Omental fat pad (tissue), 4 donors: Measurements from ENCODE around the gene ADCY2. TPM values are rescaled to one million over a fixed set of nuclear protein-coding genes. Genes with fewer than 3 reads are reported as not detected.

Experiments
- ATAC-seq: fragments of 150-250 bp; one replicate; pipeline ENCODE4 v1.9.1; 2016; ENCODE audit warnings: mild to moderate bottlenecking, moderate library complexity; ENCODE audit not compliant: low FRiP score
- DNase-seq: peaks from one replicate; pipeline ENCODE4 v3.0.0-alpha.2; 2019; ENCODE audit warnings: low spot score
- CTCF ChIP-seq, 3 donors: fragments of 450-650 bp; IDR thresholded peaks; one replicate each; pipeline ENCODE4 v1.5.1; 2016 to 2017; ENCODE audit warnings: antibody characterized with exemption in 3 of 3, mild to moderate bottlenecking in 3 of 3, moderate library complexity in 2 of 3
- total RNA-seq, 4 donors: library from RNA; depleted of rRNA; stranded (reverse); fragments of >200 nt; gene quantifications; one replicate each; pipeline ENCODE4 v1.1.0, GENCODE V29; 2016

Gene ADCY2
- total RNA-seq, 4 donors from 2014 or later = 1.1 to 2.4 (median 1.7) TPM

DNA sequence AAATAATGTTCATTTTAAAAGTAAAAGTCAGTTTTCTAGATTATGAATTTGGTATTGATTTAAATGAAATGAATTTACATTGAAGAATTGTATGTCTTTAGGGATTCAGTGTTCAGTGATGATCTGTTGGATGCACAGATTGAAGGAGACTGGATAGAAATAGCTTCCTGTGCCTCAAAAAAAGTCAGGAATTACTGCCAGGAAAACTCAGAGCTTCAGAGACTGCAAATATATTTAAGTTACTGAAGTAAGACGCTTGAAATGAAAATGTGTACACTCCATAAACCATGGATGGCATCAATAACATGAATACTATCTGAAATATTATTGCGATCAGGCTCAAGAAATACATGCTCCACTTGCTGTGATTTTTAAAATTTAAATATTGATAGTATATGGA is 60.3 kb downstream of the ADCY2 start:
- ATAC-seq = no peak
- no peak for TF ChIP-seq CTCF (IDR thresholded peaks at IDR 0.05)
- DNase-seq = no peak

DNA sequence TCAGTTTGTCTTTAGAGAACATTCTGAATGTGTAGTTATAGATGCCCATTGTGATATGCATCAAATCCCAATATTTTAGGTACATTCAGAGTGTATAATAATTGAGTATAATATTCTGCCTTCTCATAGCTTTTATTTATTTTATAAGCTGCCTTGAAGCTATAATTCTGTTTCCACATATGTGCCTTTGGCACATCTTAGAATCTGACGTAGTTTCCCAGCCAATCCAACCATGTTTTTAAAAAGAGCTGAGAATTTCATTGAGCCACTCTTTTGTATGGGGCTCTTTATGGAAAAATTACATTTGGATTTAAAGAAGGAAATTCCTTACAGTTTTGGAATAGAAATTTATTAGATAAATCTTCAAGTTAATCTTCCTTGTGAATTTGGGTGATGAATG is 65.4 kb downstream of the ADCY2 start:
- TF ChIP-seq CTCF (IDR thresholded peaks at IDR 0.05) = no peak
- ATAC-seq = no peak
- no peak for DNase-seq

DNA sequence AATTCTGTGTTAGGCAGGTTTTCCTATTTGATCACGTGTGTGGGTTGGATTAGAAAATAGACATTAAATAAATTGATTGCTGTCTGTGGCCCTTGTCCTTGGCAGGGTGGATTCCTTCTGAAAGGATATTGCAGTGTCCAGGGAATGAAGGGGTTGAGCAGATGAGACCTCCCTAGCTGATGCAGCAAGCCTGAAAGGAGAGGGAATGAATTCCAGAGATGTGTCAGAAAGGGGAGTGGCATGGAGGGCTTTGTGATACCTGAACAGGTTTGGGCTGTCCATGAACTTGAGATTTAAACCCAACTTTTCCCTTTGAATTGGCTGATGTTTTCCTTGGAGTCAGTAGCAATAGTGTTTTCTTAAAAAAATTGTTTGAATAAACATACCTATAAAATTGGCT is 66.8 kb downstream of the ADCY2 start:
- TF ChIP-seq CTCF (IDR thresholded peaks at IDR 0.05) = no peak
- ATAC-seq (no peak), DNase-seq (no peak)

- ATAC-seq = no peak
- no peak for TF ChIP-seq CTCF (IDR thresholded peaks at IDR 0.05)
- no peak for DNase-seq
These were observed 68.2 kb downstream of the ADCY2 start for GRCh38 chr5:7464182-7464581.

- ATAC-seq (no peak), DNase-seq (no peak)
- TF ChIP-seq CTCF (IDR thresholded peaks at IDR 0.05) = no peak
These were observed 71.2 kb downstream of the ADCY2 start for GRCh38 chr5:7467179-7467578.

DNA sequence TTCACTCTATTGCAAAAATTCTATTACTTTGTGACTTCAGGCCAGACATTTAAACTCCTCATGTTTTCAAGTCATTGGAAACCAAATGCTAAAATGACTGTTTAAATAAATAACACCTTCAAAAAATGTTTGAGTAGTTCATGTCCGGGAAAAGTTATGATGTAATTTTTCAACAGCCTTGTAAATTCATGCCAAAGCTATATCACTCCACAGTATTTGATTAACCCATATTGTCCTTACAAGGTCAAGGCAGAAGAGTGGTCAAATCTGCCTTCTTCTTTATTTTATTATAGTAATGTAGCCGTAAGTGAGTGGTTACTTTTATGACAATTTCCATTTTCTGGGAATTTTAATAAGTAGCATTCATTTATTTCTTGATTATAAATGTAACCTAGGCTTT is 72.8 kb downstream of the ADCY2 start:
- no peak for DNase-seq
- no peak for ATAC-seq
- TF ChIP-seq CTCF (IDR thresholded peaks at IDR 0.05) = no peak

DNA sequence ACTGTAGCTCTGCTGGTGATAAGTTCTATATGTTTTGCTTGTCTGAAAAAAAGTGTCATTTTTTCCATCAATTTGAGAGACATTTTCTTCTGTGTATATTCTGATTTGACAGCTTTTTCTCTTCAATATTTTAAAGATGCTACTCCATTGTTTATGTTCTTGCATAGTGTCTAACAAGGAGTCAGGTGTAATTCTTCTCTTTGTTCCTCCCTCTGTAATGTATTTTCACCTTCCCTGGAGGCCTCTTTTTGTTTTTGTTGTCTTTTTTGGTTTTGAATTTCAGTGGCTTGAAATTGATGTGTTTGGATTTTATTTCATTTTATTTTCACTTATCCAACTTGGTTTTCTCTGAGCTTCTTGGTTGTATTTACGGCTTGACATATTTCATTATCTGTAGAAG is 75.8 kb downstream of the ADCY2 start:
- TF ChIP-seq CTCF (IDR thresholded peaks at IDR 0.05) = no peak
- DNase-seq = no peak
- ATAC-seq = no peak
